ENCODE results near the gene HMGXB4.

GRCh38 chr22:35330258-35330861 is 73.1 kb downstream of the HMGXB4 start:
- TF ChIP-seq POLR2A (IDR thresholded peaks at IDR 0.05; ENCODE audit: low read depth, low read length) = no peak
- TF ChIP-seq POLR2AphosphoS5 (IDR thresholded peaks at IDR 0.05; ENCODE audit: low read depth, low read length) = no peak
